Activated CD8-positive, alpha-beta memory T cell treated with anti-CD3 and anti-CD28 coated beads for 48 hours (primary cell): ENCODE data around the gene CRTC1.
"Not testable (repeated sequence)": the region's sequence is repeated elsewhere in the genome, so short reads cannot be mapped to it uniquely, and the experiment has no call there.

Experiments
- DNase-seq, 3 experiments: peaks; one replicate each; pipeline ENCODE4 v3.0.0-alpha.2; 2020; ENCODE audit warnings: low read depth in 2 of 3, low spot score in 2 of 3

Gene CRTC1

GRCh38 chr19:18668744-18669523, 14.5 kb upstream of the CRTC1 start:
- no peak for DNase-seq

GRCh38 chr19:18669524-18669817, 14.0 kb upstream of the CRTC1 start:
- DNase-seq, result no peak

DNA sequence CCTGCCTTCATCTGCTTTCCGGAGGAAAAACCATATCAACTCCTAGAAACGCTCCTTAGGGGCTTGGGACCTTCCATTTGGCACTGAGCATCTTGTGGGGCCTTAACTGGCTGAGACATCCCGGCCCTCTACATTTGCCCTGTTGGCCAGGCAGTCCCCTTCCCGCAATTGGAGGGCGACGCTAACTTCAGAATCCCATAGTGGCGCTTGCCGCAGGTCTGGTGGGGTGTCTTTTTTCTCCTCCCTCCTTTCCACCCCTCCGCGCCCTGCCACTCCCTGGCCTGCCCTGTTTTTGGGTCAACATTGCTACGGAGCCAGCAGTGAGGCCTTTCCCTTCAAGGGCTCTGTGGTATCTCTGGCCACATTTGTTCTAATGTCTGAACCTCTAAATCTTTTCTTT, 13.6 kb upstream of the CRTC1 start:
- DNase-seq, result no peak

GRCh38 chr19:18670312-18670711, 13.2 kb upstream of the CRTC1 start:
- no peak for DNase-seq

GRCh38 chr19:18671303-18672043, 12.0 kb upstream of the CRTC1 start:
- no peak for DNase-seq

DNA sequence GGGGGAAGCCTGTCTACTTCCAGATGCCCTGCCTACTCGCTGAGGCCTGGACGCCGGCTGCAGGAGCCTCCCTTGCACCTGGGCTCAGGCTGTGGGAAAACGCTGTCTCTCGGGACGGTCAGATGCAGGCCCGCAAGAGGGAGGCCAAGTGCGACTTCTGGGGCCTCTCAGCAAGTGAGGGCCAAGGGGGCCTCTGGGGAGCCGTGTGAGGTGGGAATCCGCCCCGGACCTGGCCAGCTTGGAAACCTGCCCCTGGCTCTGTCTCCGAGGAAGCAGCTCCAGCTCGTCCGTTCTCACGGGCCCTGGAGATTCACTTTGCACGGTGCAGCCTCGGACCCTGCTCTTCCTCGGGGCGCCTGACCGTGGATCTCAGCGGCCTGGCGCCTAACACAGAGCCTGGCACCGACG, 11.4 kb upstream of the CRTC1 start:
- no peak for DNase-seq

- no peak for DNase-seq
Measured at GRCh38 chr19:18672606-18673337, 10.7 kb upstream of the CRTC1 start.

DNA sequence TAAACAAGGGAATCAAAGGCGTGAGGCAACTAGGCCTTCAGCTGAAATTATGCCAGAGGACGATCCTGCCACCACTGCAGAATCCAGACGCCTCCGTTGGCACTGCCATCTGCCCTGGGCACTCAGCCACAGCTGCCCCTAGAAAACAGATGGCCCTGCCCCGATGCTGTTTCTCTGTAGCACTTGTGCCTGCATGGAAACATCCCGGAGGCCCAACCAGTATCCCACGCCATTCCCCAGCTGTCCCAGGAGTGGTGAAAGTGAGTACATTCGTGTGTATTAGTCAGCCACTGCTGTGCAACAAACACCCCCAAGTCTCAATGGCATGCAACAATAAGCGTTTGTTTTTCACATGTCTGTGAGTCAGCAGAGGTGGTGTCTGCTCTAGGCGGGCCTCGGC, 8.9 kb upstream of the CRTC1 start:
- DNase-seq, result no peak

GRCh38 chr19:18675779-18676178, 7.7 kb upstream of the CRTC1 start:
- no peak for DNase-seq

GRCh38 chr19:18676692-18677091, 6.8 kb upstream of the CRTC1 start:
- DNase-seq, result no peak

DNA sequence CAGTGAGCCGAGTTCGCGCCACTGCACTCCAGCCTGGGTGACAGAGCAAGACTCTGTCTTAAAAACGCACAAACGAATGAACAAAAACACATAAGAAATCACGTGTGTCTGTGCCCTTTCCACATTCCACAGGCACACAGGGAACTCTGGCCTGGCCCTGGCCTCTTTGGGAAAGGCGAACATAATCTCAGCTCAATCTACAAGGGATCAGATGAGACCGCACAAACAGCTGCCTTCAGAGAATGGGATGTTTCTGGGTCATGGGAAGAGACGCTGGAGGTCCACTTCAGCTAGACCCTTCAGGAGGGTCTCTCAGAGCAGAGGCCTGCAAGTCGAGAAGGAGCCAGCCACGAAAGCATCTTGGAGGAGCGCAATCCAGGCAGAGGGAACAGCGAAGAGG, 6.3 kb upstream of the CRTC1 start:
- no peak for DNase-seq

DNA sequence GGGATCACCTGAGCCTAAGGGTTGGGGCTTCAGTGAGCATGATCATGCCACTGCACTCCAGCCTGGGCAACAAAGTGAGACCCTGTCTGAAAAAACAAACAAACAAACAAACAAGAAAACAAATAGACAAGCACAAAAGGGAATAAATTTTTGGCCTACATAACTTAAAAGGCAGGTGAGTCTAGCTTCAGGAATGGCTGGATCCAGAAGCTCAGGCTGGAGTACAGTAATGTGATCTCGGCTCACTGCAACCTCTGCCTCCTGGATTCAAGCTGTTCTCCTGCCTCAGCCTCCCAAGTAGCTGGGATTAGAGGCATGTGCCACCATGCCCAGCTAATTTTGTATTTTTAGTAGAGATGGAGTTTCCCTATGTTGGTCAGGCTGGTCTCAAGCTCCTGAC, 3.3 kb upstream of the CRTC1 start:
- DNase-seq, result not testable (repeated sequence)

- no peak for DNase-seq
Measured at GRCh38 chr19:18682807-18683108, 722 bp upstream of the CRTC1 start.

DNA sequence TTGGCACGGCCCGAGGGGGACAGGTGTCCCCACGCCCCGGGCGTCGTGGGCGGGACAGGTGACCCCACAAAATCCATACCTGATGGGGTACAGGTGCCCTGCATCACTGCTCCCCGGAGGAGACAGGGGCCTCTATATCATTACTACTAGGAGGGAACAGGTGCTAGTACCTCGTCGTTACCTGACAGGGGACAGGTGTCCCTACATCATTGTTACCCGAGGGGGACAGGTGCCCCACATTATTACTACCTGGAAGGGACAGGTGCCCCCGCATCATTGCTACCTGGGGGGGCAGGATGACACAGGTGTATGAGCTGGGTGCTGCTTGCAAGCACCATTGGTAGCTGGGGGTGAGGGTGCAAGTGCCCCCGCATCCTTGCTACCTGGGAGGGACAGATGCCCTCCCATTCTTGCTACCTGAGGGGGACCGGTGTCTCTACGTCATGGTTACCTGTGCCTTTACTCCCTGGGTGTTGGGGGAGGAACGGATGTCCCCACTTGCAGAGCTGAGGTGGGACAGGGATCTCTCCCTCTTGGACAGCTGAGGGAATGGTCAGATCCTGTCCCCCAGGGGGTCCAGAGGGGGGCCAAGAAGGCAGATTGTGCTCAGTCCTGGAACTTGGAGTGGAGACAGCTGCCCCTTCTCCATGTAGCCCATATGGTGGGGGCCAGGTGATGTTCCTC, 620 bp downstream of the CRTC1 start:
- no peak for DNase-seq

DNA sequence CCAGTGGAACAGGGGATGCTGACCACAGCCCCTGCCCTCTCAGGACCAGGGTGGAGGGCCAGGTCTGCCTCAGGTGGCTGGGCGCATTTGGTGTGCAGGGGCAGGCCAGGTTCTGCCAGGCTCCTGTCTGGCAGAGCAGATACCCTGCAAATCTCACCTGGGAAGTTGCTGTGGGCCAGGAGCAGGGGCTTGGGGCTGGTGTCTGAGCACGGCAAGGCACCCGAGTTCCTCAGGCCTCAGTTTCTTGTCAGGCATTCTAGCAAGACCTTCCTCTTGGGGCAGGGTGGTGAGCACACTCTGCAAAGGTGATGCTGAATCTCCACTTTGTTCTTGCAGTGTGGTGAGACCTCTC, 1.1 kb downstream of the CRTC1 start:
- no peak for DNase-seq

- no peak for DNase-seq
Measured at GRCh38 chr19:18685597-18686190, 2.2 kb downstream of the CRTC1 start.

GRCh38 chr19:18687740-18688465, 4.4 kb downstream of the CRTC1 start:
- no peak for DNase-seq

- DNase-seq, result no peak
Measured at GRCh38 chr19:18696023-18696422, 12.5 kb downstream of the CRTC1 start.

DNA sequence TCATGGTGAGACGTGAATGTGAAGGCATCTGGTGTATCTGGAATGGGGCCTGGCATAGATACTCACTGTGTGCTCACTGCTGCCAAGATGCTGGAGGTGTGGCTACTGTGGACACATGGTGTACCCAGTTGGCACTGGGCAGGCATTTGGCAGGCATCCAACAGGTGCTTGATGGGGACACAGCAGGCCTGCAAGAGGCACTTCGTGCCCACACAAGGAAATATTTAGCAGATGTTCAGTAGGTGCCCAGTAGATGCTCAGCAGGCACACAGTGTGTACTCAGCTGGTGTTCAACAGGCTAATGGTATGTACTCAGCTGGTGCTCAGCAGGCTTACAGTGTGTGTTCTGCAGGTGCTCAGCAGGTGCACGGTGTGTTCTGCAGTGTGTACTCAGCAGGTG, 14.2 kb downstream of the CRTC1 start:
- DNase-seq, result no peak

DNA sequence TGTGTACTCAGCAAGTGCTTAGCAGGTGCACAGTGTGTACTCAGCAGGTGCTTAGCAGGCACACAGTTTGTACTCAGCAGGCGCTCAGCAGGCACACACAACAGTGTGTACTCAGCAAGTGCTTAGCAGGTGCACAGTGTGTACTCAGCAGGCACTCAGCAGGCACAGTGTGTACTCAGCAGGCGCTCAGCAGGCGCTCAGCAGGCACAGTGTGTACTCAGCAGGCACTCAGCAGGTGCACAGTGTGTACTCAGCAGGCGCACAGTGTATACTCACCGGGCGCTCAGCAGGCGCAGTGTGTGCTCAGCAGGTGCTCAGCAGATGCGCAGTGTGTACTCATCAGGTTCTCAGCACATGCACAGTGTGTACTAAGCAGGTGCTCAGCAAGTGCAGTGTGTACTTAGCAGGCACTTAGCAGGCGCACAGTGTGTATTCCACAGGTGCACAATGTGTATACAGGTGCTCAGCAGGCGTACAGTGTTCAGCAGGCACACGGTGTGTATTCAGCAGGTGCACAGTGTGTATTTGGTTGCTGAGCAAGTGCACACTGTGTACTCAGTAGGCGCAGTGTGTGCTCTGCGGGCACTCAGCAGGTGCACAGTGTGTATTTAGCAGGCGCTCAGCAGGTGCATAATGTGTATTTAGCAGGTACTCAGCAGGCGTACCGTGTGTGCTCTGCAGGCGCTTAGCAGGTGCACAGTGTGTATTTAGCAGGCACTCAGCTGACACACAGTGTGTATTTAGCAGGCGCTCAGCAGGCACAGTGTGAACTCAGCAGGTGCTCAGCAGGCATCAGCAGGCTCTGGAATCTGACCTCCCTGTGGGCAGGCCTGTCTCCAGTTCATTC, 15.1 kb downstream of the CRTC1 start:
- DNase-seq, result no peak
